Esophagus muscularis mucosa (tissue), 4 donors: ENCODE results near the gene KBTBD4.

ENCODE experiments used
- EP300 ChIP-seq: sonication (generic); formaldehyde crosslinking; IDR thresholded peaks from one replicate; pipeline ENCODE4 v1.6.1; 2017; ENCODE audit warnings: antibody characterized with exemption
- POLR2AphosphoS5 ChIP-seq, 2 donors: sonication (generic); formaldehyde crosslinking; IDR thresholded peaks; one replicate each; pipeline ENCODE4 v1.6.1; 2017; ENCODE audit warnings: antibody characterized with exemption in 2 of 2
- TF ChIP-seq, protein P1 (sequence below), 3 experiments: fragments of 200-600 bp in 2 of 3; fragments of 450-650 bp in 1 of 3; sonication (generic) in 2 of 3; IDR thresholded peaks; one replicate each; pipeline ENCODE4 v1.5.1; 2017 to 2019; ENCODE audit warnings: antibody characterized with exemption in 3 of 3, mild to moderate bottlenecking in 2 of 3, moderate library complexity in 1 of 3

DNA sequence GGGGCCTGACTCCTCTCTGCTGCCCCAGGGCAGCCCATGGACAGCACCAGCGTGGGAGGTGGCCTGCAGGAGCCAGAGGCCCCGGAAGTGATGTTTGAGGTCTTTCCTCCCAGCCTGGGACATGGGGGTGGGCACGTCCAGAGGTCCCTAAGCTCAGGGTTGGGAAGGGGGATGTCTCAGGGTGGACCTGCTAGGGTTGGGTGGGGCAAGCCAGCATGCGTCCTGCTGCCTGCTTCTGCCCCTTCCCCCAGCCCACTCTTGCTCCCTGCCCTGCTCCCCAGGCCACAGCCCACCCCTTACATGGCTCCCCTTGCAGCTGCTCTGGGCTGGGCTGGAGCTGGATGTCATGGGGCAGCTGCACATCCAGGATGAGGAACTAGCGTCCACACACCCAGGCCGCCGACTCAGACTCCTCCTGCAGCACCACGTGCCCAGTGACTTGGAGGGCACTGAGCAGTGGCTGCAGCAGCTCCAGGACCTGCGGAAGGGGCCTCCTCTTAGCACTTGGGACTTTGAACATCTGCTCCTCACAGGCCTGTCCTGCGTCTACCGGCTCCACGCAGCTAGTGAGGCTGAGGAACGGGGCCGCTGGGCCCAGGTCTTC is 9.1 kb upstream of the KBTBD4 start:
- TF ChIP-seq POLR2AphosphoS5 (IDR thresholded peaks at IDR 0.05) (no peak), EP300 (no peak)
- TF ChIP-seq, protein P1, sequence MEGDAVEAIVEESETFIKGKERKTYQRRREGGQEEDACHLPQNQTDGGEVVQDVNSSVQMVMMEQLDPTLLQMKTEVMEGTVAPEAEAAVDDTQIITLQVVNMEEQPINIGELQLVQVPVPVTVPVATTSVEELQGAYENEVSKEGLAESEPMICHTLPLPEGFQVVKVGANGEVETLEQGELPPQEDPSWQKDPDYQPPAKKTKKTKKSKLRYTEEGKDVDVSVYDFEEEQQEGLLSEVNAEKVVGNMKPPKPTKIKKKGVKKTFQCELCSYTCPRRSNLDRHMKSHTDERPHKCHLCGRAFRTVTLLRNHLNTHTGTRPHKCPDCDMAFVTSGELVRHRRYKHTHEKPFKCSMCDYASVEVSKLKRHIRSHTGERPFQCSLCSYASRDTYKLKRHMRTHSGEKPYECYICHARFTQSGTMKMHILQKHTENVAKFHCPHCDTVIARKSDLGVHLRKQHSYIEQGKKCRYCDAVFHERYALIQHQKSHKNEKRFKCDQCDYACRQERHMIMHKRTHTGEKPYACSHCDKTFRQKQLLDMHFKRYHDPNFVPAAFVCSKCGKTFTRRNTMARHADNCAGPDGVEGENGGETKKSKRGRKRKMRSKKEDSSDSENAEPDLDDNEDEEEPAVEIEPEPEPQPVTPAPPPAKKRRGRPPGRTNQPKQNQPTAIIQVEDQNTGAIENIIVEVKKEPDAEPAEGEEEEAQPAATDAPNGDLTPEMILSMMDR (IDR thresholded peaks at IDR 0.05): no peak
